Gastrocnemius medialis (tissue), 4 donors: ENCODE measurements around the gene CLDN15. TPM values are rescaled to one million over a fixed set of nuclear protein-coding genes. Genes with fewer than 3 reads are reported as not detected.

ENCODE experiments used
- ATAC-seq, 2 donors: fragments of 150-250 bp; one replicate each; pipeline ENCODE4 v1.9.1; 2016
- DNase-seq, 2 donors: peaks; one replicate each; pipeline ENCODE4 v3.0.0-alpha.2; 2019
- H3K27ac ChIP-seq, 4 donors: fragments of 200-600 bp; sonication (generic); 1 replicate in 1 of 4; 2 replicates in 3 of 4; pipeline ENCODE4 v1.5.1; 2016 to 2018; ENCODE audit warnings: mild to moderate bottlenecking in 2 of 4, moderate library complexity in 1 of 4
- H3K27me3 ChIP-seq, 3 donors: fragments of 200-600 bp; sonication (generic) in 2 of 3; 1 replicate in 1 of 3; 2 replicates in 2 of 3; pipeline versions ENCODE4 v1.5.1 to v1.6.0; 2016 to 2019; ENCODE audit warnings: mild to moderate bottlenecking in 1 of 3, moderate library complexity in 1 of 3
- H3K36me3 ChIP-seq, 2 donors: fragments of 200-600 bp; sonication (generic) in 1 of 2; one replicate each; pipeline ENCODE4 v1.5.1; 2017 to 2018
- H3K4me1 ChIP-seq, 2 donors: fragments of 200-600 bp; sonication (generic) in 1 of 2; one replicate each; pipeline ENCODE4 v1.5.1; 2016 to 2017; ENCODE audit warnings: mild to moderate bottlenecking in 2 of 2
- H3K4me3 ChIP-seq, 4 donors: fragments of 200-600 bp; sonication (generic) in 3 of 4; 1 replicate in 1 of 4; 2 replicates in 3 of 4; pipeline ENCODE4 v1.5.1; 2016 to 2019; ENCODE audit warnings: mild to moderate bottlenecking in 2 of 4
- H3K9me3 ChIP-seq, 3 donors: fragments of 200-600 bp; sonication (generic) in 2 of 3; 1 replicate in 1 of 3; 2 replicates in 2 of 3; pipeline ENCODE4 v1.5.1; 2016 to 2019
- CTCF ChIP-seq, 5 experiments: fragments of 450-650 bp in 3 of 5; fragments of 200-600 bp in 2 of 5; sonication (generic) in 2 of 5; IDR thresholded peaks in 4 of 5; conservative IDR thresholded peaks in 1 of 5; 1 replicate in 4 of 5; 2 replicates in 1 of 5; pipeline ENCODE4 v1.5.1; 2016 to 2019; ENCODE audit warnings: antibody characterized with exemption in 5 of 5, mild to moderate bottlenecking in 3 of 5, moderate library complexity in 3 of 5
- POLR2A ChIP-seq, 2 donors: fragments of 450-650 bp; IDR thresholded peaks; one replicate each; pipeline ENCODE4 v1.6.1; 2017; ENCODE audit warnings: antibody characterized with exemption in 2 of 2, mild to moderate bottlenecking in 2 of 2, moderate library complexity in 2 of 2
- in situ Hi-C, 4 donors: fragments of 200-750 bp; cut with MboI; loops; one replicate each; pipeline versions ENCODE4 v1.15.0 to v1.8.0; 2017; ENCODE audit warnings: low sequenced_read_pairs in 4 of 4
- intact Hi-C: fragments of 100-400 bp; cut with DNase I; formaldehyde crosslinking; loops from one replicate; pipeline ENCODE4 v1.15.1; 2023; ENCODE audit warnings: low total_unique reads
- total RNA-seq, 4 donors: library from RNA; depleted of rRNA; stranded (reverse); fragments of >200 nt; gene quantifications; one replicate each; pipeline versions ENCODE4 v1.1.0 to v1.2.3, GENCODE V29; 2016

Gene CLDN15
- total RNA-seq, 4 donors from 2014 or later: 0.87 to 3.2 (median 1.4) TPM

DNA sequence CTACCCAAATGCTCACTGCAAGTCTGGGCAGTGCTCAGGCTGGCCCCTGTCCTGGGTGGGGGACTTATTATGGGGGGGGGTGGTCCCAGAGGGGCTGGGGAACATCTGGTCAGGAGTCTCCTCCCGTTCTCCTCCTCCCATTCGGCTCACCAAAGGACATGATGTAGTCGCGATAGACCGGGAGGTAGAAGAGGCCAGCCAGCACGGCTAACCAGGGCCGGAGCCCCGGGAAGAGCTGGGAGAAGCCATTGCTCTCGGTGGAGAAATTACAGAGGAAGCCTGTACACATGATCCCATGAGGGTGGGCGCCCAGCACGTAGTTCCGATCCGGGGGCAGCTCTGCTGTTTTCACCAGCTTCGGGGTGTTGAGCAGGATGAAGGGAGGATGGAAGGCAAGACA lies 39.1 kb downstream of the CLDN15 start:
- in situ Hi-C loops: loop anchor here in 1 of 4 donors (10.0 kb wide), 1 partner anchor 76 kb away; no protein-coding TSS in a partner anchor
- ATAC-seq (no peak), DNase-seq (no peak)
- Histone ChIP-seq H3K4me3 (no peak overlapping the region), H3K4me1 (peaks cover 0 to 7% of the 10 kb centered on the region in 2 donors), H3K27ac (no peak overlapping the region), H3K36me3 (no peaks in the 10 kb centered on the region), H3K27me3 (peaks cover 43 to 49% (median 45%) of the 10 kb centered on the region in 3 donors), H3K9me3 (no peaks in the 10 kb centered on the region)
- no peak for TF ChIP-seq POLR2A (IDR thresholded peaks at IDR 0.05)
- TF ChIP-seq CTCF (IDR thresholded peaks at IDR 0.05 in 4 of 5, conservative IDR thresholded peaks at IDR 0.05 in 1 of 5): no peak
- intact Hi-C loops: no loop called here

- H3K4me3 ChIP-seq: no peak overlapping the region
Observed at GRCh38 chr7:101197991-101198390, 39.6 kb downstream of the CLDN15 start.

DNA sequence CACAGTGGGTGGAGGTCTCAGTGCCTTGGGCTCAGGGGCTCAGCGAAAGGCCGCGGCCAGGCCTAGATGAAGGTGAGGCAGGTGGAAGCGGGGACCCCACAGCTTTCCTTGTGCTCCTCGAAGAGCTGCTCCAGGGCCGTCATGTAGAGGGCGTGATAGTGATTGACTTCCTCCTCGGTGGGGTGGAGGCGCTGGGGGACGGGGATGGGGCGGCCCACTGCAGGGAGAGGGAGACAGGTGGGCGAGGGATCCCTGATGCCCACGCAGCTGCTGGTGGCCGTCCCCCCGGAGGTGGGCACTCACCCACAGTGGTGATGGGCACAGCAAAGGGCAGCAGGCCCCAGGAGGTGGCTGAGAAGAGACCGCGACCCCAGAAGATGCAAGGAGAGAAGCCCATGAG lies 41.7 kb downstream of the CLDN15 start:
- Histone ChIP-seq H3K36me3 (no peaks in the 10 kb centered on the region), H3K9me3 (no peaks in the 10 kb centered on the region), H3K27ac (no peak overlapping the region), H3K4me3 (no peak overlapping the region), H3K4me1 (no peaks in the 10 kb centered on the region), H3K27me3 (peaks cover 18 to 26% (median 21%) of the 10 kb centered on the region in 3 donors)
- no peak for ATAC-seq
- in situ Hi-C loops (loop anchor here in 1 of 4 donors (10.0 kb wide), 1 partner anchor 79 kb away; no protein-coding TSS in a partner anchor), intact Hi-C loops (no loop called here)
- DNase-seq: no peak
- TF ChIP-seq POLR2A (IDR thresholded peaks at IDR 0.05) (no peak), CTCF (IDR thresholded peaks at IDR 0.05 in 4 of 5, conservative IDR thresholded peaks at IDR 0.05 in 1 of 5) (no peak)

More at GRCh38 chr7:101197991-101198390, 39.6 kb downstream of the CLDN15 start:
- in situ Hi-C loops (loop anchor here in 1 of 4 donors (10.0 kb wide), 1 partner anchor 77 kb away; no protein-coding TSS in a partner anchor), intact Hi-C loops (no loop called here)
- H3K27ac ChIP-seq: no peak overlapping the region
- no peaks in the 10 kb centered on the region for H3K9me3 ChIP-seq
- H3K4me1 ChIP-seq: peaks cover 0 to 7% of the 10 kb centered on the region in 2 donors
- TF ChIP-seq POLR2A (IDR thresholded peaks at IDR 0.05) (no peak), CTCF (IDR thresholded peaks at IDR 0.05 in 4 of 5, conservative IDR thresholded peaks at IDR 0.05 in 1 of 5) (no peak)
- ATAC-seq: no peak
- no peaks in the 10 kb centered on the region for H3K36me3 ChIP-seq
- H3K27me3 ChIP-seq: peaks cover 39 to 46% (median 41%) of the 10 kb centered on the region in 3 donors
- DNase-seq: no peak

GRCh38 chr7:101189109-101189508 lies 48.5 kb downstream of the CLDN15 start:
- DNase-seq (no peak), ATAC-seq (no peak)
- H3K27me3 ChIP-seq: peaks cover 3 to 12% (median 12%) of the 10 kb centered on the region in 3 donors
- no peak overlapping the region for H3K27ac ChIP-seq
- H3K4me1 ChIP-seq: no peaks in the 10 kb centered on the region
- in situ Hi-C loops (no loop called here), intact Hi-C loops (no loop called here)
- no peaks in the 10 kb centered on the region for H3K36me3 ChIP-seq
- H3K4me3 ChIP-seq: no peak overlapping the region
- no peaks in the 10 kb centered on the region for H3K9me3 ChIP-seq
- TF ChIP-seq CTCF (IDR thresholded peaks at IDR 0.05 in 4 of 5, conservative IDR thresholded peaks at IDR 0.05 in 1 of 5): no peak
- no peak for TF ChIP-seq POLR2A (IDR thresholded peaks at IDR 0.05)
